Liver (tissue), 9 donors: ENCODE data around the gene SGPL1. TPM values are rescaled to one million over a fixed set of nuclear protein-coding genes. Genes with fewer than 3 reads are reported as not detected.

Experiments used
- DNase-seq: peaks from one replicate; pipeline ENCODE4 v3.0.0-alpha.2; 2017; ENCODE audit warnings: low spot score
- H3K27ac ChIP-seq, 2 donors: one replicate each; pipeline ENCODE4 v1.7.0; 2013; ENCODE audit warnings: inconsistent platforms in 2 of 2, low read length in 2 of 2, control low read depth in 1 of 2, low read depth in 1 of 2, mild to moderate bottlenecking in 1 of 2
- H3K27me3 ChIP-seq, 4 donors: one replicate each; pipeline versions ENCODE4 v1.6.1 to v1.7.0; 2013; ENCODE audit warnings: low read length in 3 of 4, inconsistent platforms in 1 of 4, mild to moderate bottlenecking in 1 of 4, moderate library complexity in 1 of 4; ENCODE audit not compliant: control insufficient read depth in 4 of 4, insufficient read depth in 4 of 4
- H3K36me3 ChIP-seq, 4 donors: one replicate each; pipeline versions ENCODE4 v1.6.1 to v1.7.0; 2013; ENCODE audit warnings: low read length in 3 of 4, mild to moderate bottlenecking in 3 of 4, low read depth in 1 of 4, moderate library complexity in 1 of 4; ENCODE audit not compliant: control insufficient read depth in 4 of 4, insufficient read depth in 3 of 4
- H3K4me1 ChIP-seq, 4 donors: one replicate each; pipeline versions ENCODE4 v1.6.1 to v1.7.0; 2013; ENCODE audit warnings: low read length in 3 of 4, mild to moderate bottlenecking in 3 of 4, moderate library complexity in 1 of 4; ENCODE audit not compliant: control insufficient read depth in 4 of 4, insufficient read depth in 4 of 4
- H3K4me3 ChIP-seq, 3 donors: one replicate each; pipeline versions ENCODE4 v1.6.1 to v1.7.0; 2013; ENCODE audit warnings: low read length in 3 of 3, control low read depth in 1 of 3, low read depth in 1 of 3, mild to moderate bottlenecking in 1 of 3
- H3K9ac ChIP-seq, 2 donors: one replicate each; pipeline ENCODE4 v1.7.0; 2013; ENCODE audit warnings: low read length in 2 of 2, mild to moderate bottlenecking in 2 of 2, moderate library complexity in 2 of 2, control low read depth in 1 of 2, low read depth in 1 of 2
- H3K9me3 ChIP-seq, 4 donors: one replicate each; pipeline versions ENCODE4 v1.6.1 to v1.7.0; 2013; ENCODE audit warnings: low read length in 3 of 4; ENCODE audit not compliant: control insufficient read depth in 4 of 4
- EGR1 ChIP-seq, 2 donors: IDR thresholded peaks; 2 replicates each; pipeline ENCODE4 v1.6.1; 2016 to 2018; ENCODE audit warnings: antibody characterized with exemption in 2 of 2, low read depth in 2 of 2
- FOXA1 ChIP-seq: IDR thresholded peaks from 2 replicates; pipeline ENCODE4 v1.6.1; 2016; ENCODE audit warnings: antibody characterized with exemption
- FOXA2 ChIP-seq: IDR thresholded peaks from 2 replicates; pipeline ENCODE4 v1.6.1; 2016; ENCODE audit warnings: antibody characterized with exemption
- GABPA ChIP-seq, 2 donors: IDR thresholded peaks in 1 of 2; conservative IDR thresholded peaks in 1 of 2; 2 replicates each; pipeline ENCODE4 v1.6.1; 2016; ENCODE audit warnings: antibody characterized with exemption in 2 of 2, mild to moderate bottlenecking in 1 of 2, moderate library complexity in 1 of 2
- HNF4A ChIP-seq, 2 donors: conservative IDR thresholded peaks; 2 replicates each; pipeline ENCODE4 v1.6.1; 2016; ENCODE audit warnings: antibody characterized with exemption in 2 of 2, mild to moderate bottlenecking in 2 of 2
- JUND ChIP-seq, 2 donors: IDR thresholded peaks; 2 replicates each; pipeline ENCODE4 v1.6.1; 2016; ENCODE audit warnings: antibody characterized with exemption in 2 of 2
- NR2F2 ChIP-seq: IDR thresholded peaks from 2 replicates; pipeline ENCODE4 v1.6.1; 2016; ENCODE audit warnings: antibody characterized with exemption
- RAD21 ChIP-seq, 2 donors: IDR thresholded peaks; 2 replicates each; pipeline ENCODE4 v1.6.1; 2016; ENCODE audit warnings: antibody characterized with exemption in 2 of 2, mild to moderate bottlenecking in 2 of 2
- RXRA ChIP-seq, 2 donors: IDR thresholded peaks; 2 replicates each; pipeline ENCODE4 v1.6.1; 2017 to 2018; ENCODE audit warnings: antibody characterized with exemption in 2 of 2, mild to moderate bottlenecking in 1 of 2
- SP1 ChIP-seq: IDR thresholded peaks from 2 replicates; pipeline ENCODE4 v1.6.1; 2018; ENCODE audit warnings: antibody characterized with exemption, mild to moderate bottlenecking
- TAF1 ChIP-seq: conservative IDR thresholded peaks from 2 replicates; pipeline ENCODE4 v1.6.1; 2016; ENCODE audit warnings: antibody characterized with exemption, mild to moderate bottlenecking
- YY1 ChIP-seq: IDR thresholded peaks from 2 replicates; pipeline ENCODE4 v1.6.1; 2016; ENCODE audit warnings: antibody characterized with exemption, mild to moderate bottlenecking
- WGBS: extraction: QIAGEN DNeasy Blood & Tissue Kit; methylation state at CpG from one replicate; pipeline ENCODE4 v1.1.7; 2013; 5-methylcytosine and 5-hydroxymethylcytosine counted together
- polyA plus RNA-seq, 2 donors: library from polyadenylated mRNA; stranded (reverse) in 1 of 2; unstranded in 1 of 2; fragments of 200-250 nt in 1 of 2; fragments of >200 nt in 1 of 2; fragmentation: Nextera tagmentation in 1 of 2; extraction: Ambion mirVana in 1 of 2; gene quantifications; one replicate each; pipeline versions ENCODE4 v1.2.1 to v1.2.3, GENCODE V29; 2013 to 2015
- total RNA-seq, 2 donors: library from RNA; depleted of rRNA; stranded (reverse); fragments of >200 nt; gene quantifications; one replicate each; pipeline ENCODE4 v1.2.3, GENCODE V29; 2014
- TF ChIP-seq, protein P1 (sequence below): IDR thresholded peaks from 2 replicates; pipeline ENCODE4 v1.6.1; 2016; ENCODE audit warnings: antibody characterized with exemption
- TF ChIP-seq, protein P2 (sequence below): IDR thresholded peaks from 2 replicates; pipeline ENCODE4 v1.6.1; 2016; ENCODE audit warnings: antibody characterized with exemption
- donor health status: healthy.
- donor health status: healthy.
- donor health status: healthy.
- donor health status: healthy.
- donor health status: healthy.

SGPL1 gene
- total and polyA plus RNA-seq, 4 donors = 11.8 to 37.1 (median 16.8) TPM

- no peak for TF ChIP-seq SP1
- TF ChIP-seq HNF4A (conservative IDR thresholded peaks at IDR 0.05) = no peak
Observed at GRCh38 chr10:70925377-70926225, 109.9 kb downstream of the SGPL1 start (continued).

GRCh38 chr10:70926226-70927000, 110.7 kb downstream of the SGPL1 start:
- no peak for DNase-seq

GRCh38 chr10:70927189-70927943, 111.6 kb downstream of the SGPL1 start:
- no peaks in the 10 kb centered on the region for H3K9me3 ChIP-seq
- no peaks in the 10 kb centered on the region for H3K27me3 ChIP-seq
- TF ChIP-seq NR2F2 (no peak), SP1 (no peak), FOXA2 (no peak), RAD21 (IDR thresholded peaks at IDR 0.05) (no peak), RXRA (IDR thresholded peaks at IDR 0.05) (no peak), EGR1 (IDR thresholded peaks at IDR 0.05; ENCODE audit: low read depth in 2 of 2) (no peak), GABPA (IDR thresholded peaks at IDR 0.05 in 1 of 2, conservative IDR thresholded peaks at IDR 0.05 in 1 of 2) (no peak)
- TF ChIP-seq, protein P1, sequence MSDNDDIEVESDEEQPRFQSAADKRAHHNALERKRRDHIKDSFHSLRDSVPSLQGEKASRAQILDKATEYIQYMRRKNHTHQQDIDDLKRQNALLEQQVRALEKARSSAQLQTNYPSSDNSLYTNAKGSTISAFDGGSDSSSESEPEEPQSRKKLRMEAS = no peak
- H3K4me1 ChIP-seq = no peaks in the 10 kb centered on the region
- WGBS = 79% methylated on average over 13 of the region's 13 CpGs
- H3K27ac ChIP-seq = no peak overlapping the region
- DNase-seq = no peak
- H3K9ac ChIP-seq = no peak overlapping the region
- no peaks in the 10 kb centered on the region for H3K36me3 ChIP-seq
- H3K4me3 ChIP-seq = no peak overlapping the region

More at GRCh38 chr10:70926226-70927000, 110.7 kb downstream of the SGPL1 start:
- WGBS = 80% methylated on average over 18 of the region's 18 CpGs
- Histone ChIP-seq H3K9me3 (no peaks in the 10 kb centered on the region), H3K4me3 (no peak overlapping the region), H3K4me1 (no peaks in the 10 kb centered on the region), H3K36me3 (no peaks in the 10 kb centered on the region), H3K27ac (no peak overlapping the region), H3K27me3 (no peaks in the 10 kb centered on the region), H3K9ac (no peak overlapping the region)
- TF ChIP-seq TAF1 (no peak), GABPA (IDR thresholded peaks at IDR 0.05 in 1 of 2, conservative IDR thresholded peaks at IDR 0.05 in 1 of 2) (no peak), JUND (IDR thresholded peaks at IDR 0.05) (no peak), FOXA1 (no peak), SP1 (no peak), YY1 (no peak), NR2F2 (no peak), RXRA (IDR thresholded peaks at IDR 0.05) (no peak)
- TF ChIP-seq, protein P1 = no peak

DNA sequence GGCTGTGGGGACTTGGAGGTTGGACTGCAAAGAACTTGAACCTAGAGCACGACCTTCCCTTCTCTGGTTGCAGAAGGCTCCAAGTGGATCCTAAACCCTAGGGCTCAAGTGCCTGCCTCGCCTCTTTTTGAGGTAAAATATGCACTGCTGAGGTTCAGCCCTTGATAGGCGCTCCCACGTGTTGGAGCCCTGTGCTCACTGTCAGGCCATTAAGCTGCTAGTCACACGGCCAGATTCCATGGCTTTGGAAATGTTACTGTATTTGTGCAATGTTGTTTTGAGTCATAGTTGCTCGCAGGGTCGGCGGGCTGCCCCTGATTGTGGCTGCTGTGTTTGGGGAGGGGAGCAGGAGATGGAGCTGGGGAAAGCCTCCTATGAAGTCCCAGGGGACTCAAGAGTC, 112.4 kb downstream of the SGPL1 start:
- Histone ChIP-seq H3K27ac (no peak overlapping the region), H3K27me3 (no peaks in the 10 kb centered on the region), H3K4me1 (no peaks in the 10 kb centered on the region), H3K4me3 (no peak overlapping the region), H3K9me3 (no peaks in the 10 kb centered on the region), H3K9ac (no peak overlapping the region), H3K36me3 (no peaks in the 10 kb centered on the region)
- no peak for DNase-seq
- TF ChIP-seq EGR1 (IDR thresholded peaks at IDR 0.05; ENCODE audit: low read depth in 2 of 2) (no peak), FOXA2 (no peak), GABPA (IDR thresholded peaks at IDR 0.05 in 1 of 2, conservative IDR thresholded peaks at IDR 0.05 in 1 of 2) (no peak)
- TF ChIP-seq, protein P2, sequence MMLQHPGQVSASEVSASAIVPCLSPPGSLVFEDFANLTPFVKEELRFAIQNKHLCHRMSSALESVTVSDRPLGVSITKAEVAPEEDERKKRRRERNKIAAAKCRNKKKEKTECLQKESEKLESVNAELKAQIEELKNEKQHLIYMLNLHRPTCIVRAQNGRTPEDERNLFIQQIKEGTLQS = no peak
- 73% methylated on average over 8 of the region's 8 CpGs for WGBS
